Muscle layer of colon (tissue), 2 donors: ENCODE data around the gene ZHX3.
"Not testable (repeated sequence)": the region's sequence is repeated elsewhere in the genome, so short reads cannot be mapped to it uniquely, and the experiment has no call there.

Source experiments
- H3K27ac ChIP-seq: one replicate; pipeline ENCODE4 v1.7.0; 2013; ENCODE audit warnings: low read depth, mild to moderate bottlenecking, low read length, moderate library complexity
- H3K27me3 ChIP-seq, 2 donors: one replicate each; pipeline ENCODE4 v1.7.0; 2013; ENCODE audit warnings: low read length in 2 of 2, mild to moderate bottlenecking in 2 of 2; ENCODE audit not compliant: insufficient read depth in 2 of 2, control insufficient read depth in 1 of 2
- H3K36me3 ChIP-seq: one replicate; pipeline ENCODE4 v1.7.0; 2013; ENCODE audit warnings: mild to moderate bottlenecking, low read length; ENCODE audit not compliant: insufficient read depth
- H3K4me1 ChIP-seq: one replicate; pipeline ENCODE4 v1.7.0; 2013; ENCODE audit warnings: mild to moderate bottlenecking, low read length; ENCODE audit not compliant: insufficient read depth
- H3K4me3 ChIP-seq, 2 donors: one replicate each; pipeline ENCODE4 v1.7.0; 2013; ENCODE audit warnings: low read length in 2 of 2, low read depth in 1 of 2, mild to moderate bottlenecking in 1 of 2, moderate library complexity in 1 of 2
- H3K9ac ChIP-seq: one replicate; pipeline ENCODE4 v1.7.0; 2013; ENCODE audit warnings: low read length
- H3K9me3 ChIP-seq: one replicate; pipeline ENCODE4 v1.7.0; 2013; ENCODE audit warnings: mild to moderate bottlenecking, low read length
- donor health status: abdominal sarcoma.
- donor health status: Adenocarcinoma of cecum.

The ZHX3 gene

GRCh38 chr20:41247523-41248367, 69.8 kb downstream of the ZHX3 start:
- Histone ChIP-seq H3K27ac (peak overlapping the region; percentile 83), H3K4me3 (peak overlapping the region; percentile 0 to 22), H3K27me3 (no peaks in the 10 kb centered on the region), H3K4me1 (peaks cover 60% of the 10 kb centered on the region), H3K9me3 (no peaks in the 10 kb centered on the region), H3K36me3 (no peaks in the 10 kb centered on the region), H3K9ac (no peak overlapping the region)

- peak overlapping the region in 1 of 2 donors; percentile 14 for H3K4me3 ChIP-seq
- no peaks in the 10 kb centered on the region for H3K9me3 ChIP-seq
- H3K27ac ChIP-seq: peak overlapping the region; percentile 60
- H3K36me3 ChIP-seq: no peaks in the 10 kb centered on the region
- no peaks in the 10 kb centered on the region for H3K27me3 ChIP-seq
- H3K4me1 ChIP-seq: peaks cover 56% of the 10 kb centered on the region
- H3K9ac ChIP-seq: no peak overlapping the region
These were observed 72.3 kb downstream of the ZHX3 start for GRCh38 chr20:41245086-41245707.

GRCh38 chr20:41242807-41243206, 74.7 kb downstream of the ZHX3 start:
- H3K4me1 ChIP-seq: peaks cover 32% of the 10 kb centered on the region
- H3K27ac ChIP-seq: no peak overlapping the region
- no peaks in the 10 kb centered on the region for H3K27me3 ChIP-seq
- no peak overlapping the region for H3K9ac ChIP-seq
- no peaks in the 10 kb centered on the region for H3K36me3 ChIP-seq
- no peaks in the 10 kb centered on the region for H3K9me3 ChIP-seq
- no peak overlapping the region for H3K4me3 ChIP-seq

- no peaks in the 10 kb centered on the region for H3K9me3 ChIP-seq
- H3K27me3 ChIP-seq: no peaks in the 10 kb centered on the region
- H3K27ac ChIP-seq: no peak overlapping the region
- peaks cover 28% of the 10 kb centered on the region for H3K4me1 ChIP-seq
- no peak overlapping the region for H3K4me3 ChIP-seq
- no peaks in the 10 kb centered on the region for H3K36me3 ChIP-seq
- no peak overlapping the region for H3K9ac ChIP-seq
These were observed 75.2 kb downstream of the ZHX3 start for GRCh38 chr20:41242352-41242751.

- H3K9ac ChIP-seq, H3K9me3 ChIP-seq, H3K27ac ChIP-seq, H3K27me3 ChIP-seq, H3K36me3 ChIP-seq, H3K4me3 ChIP-seq: not testable (repeated sequence)
- H3K4me1 ChIP-seq: peaks cover 26% of the 10 kb centered on the region
These were observed 80.3 kb downstream of the ZHX3 start for GRCh38 chr20:41237233-41237632.

- H3K9me3 ChIP-seq, H3K9ac ChIP-seq, H3K36me3 ChIP-seq, H3K27me3 ChIP-seq, H3K4me3 ChIP-seq, H3K27ac ChIP-seq: not testable (repeated sequence)
- H3K4me1 ChIP-seq: peaks cover 30% of the 10 kb centered on the region
These were observed 80.7 kb downstream of the ZHX3 start for GRCh38 chr20:41236818-41237217.

GRCh38 chr20:41234546-41234945, 83.0 kb downstream of the ZHX3 start:
- no peak overlapping the region for H3K9ac ChIP-seq
- H3K4me3 ChIP-seq: no peak overlapping the region
- peaks cover 32% of the 10 kb centered on the region for H3K4me1 ChIP-seq

GRCh38 chr20:41234041-41234440, 83.5 kb downstream of the ZHX3 start:
- no peaks in the 10 kb centered on the region for H3K27me3 ChIP-seq
- H3K4me3 ChIP-seq: no peak overlapping the region
- no peaks in the 10 kb centered on the region for H3K36me3 ChIP-seq
- peaks cover 32% of the 10 kb centered on the region for H3K4me1 ChIP-seq
- peak overlapping the region; percentile 12 for H3K27ac ChIP-seq
- no peaks in the 10 kb centered on the region for H3K9me3 ChIP-seq
- H3K9ac ChIP-seq: no peak overlapping the region

More at GRCh38 chr20:41234546-41234945, 83.0 kb downstream of the ZHX3 start:
- Histone ChIP-seq H3K27me3 (no peaks in the 10 kb centered on the region), H3K27ac (peak overlapping the region; percentile 12), H3K9me3 (no peaks in the 10 kb centered on the region), H3K36me3 (no peaks in the 10 kb centered on the region)

- no peak overlapping the region for H3K4me3 ChIP-seq
- no peak overlapping the region for H3K9ac ChIP-seq
- H3K27me3 ChIP-seq: no peaks in the 10 kb centered on the region
- no peaks in the 10 kb centered on the region for H3K36me3 ChIP-seq
- peak overlapping the region; percentile 8 for H3K27ac ChIP-seq
- no peaks in the 10 kb centered on the region for H3K9me3 ChIP-seq
- H3K4me1 ChIP-seq: peaks cover 32% of the 10 kb centered on the region
These were observed 84.3 kb downstream of the ZHX3 start for GRCh38 chr20:41232973-41233926.

- no peaks in the 10 kb centered on the region for H3K9me3 ChIP-seq
- no peak overlapping the region for H3K4me3 ChIP-seq
- no peaks in the 10 kb centered on the region for H3K27me3 ChIP-seq
- no peak overlapping the region for H3K9ac ChIP-seq
- no peak overlapping the region for H3K27ac ChIP-seq
- no peaks in the 10 kb centered on the region for H3K36me3 ChIP-seq
- peaks cover 32% of the 10 kb centered on the region for H3K4me1 ChIP-seq
These were observed 86.4 kb downstream of the ZHX3 start for GRCh38 chr20:41231136-41231535.

GRCh38 chr20:41230136-41230535, 87.4 kb downstream of the ZHX3 start:
- H3K9me3 ChIP-seq: no peaks in the 10 kb centered on the region
- peaks cover 32% of the 10 kb centered on the region for H3K4me1 ChIP-seq

More at GRCh38 chr20:41230136-41230535, 87.4 kb downstream of the ZHX3 start:
- H3K27ac ChIP-seq: no peak overlapping the region
- H3K9ac ChIP-seq: no peak overlapping the region
- H3K27me3 ChIP-seq: no peaks in the 10 kb centered on the region
- no peak overlapping the region for H3K4me3 ChIP-seq
- H3K36me3 ChIP-seq: no peaks in the 10 kb centered on the region
